DND-41 (cell line): ENCODE data around the gene GASK1B.

ENCODE experiments used
- ATAC-seq: fragments of 200-7000 bp; cut with Tn5 transposase; 3 replicates; pipeline ENCODE4 v1.9.1; 2021; ENCODE audit warnings: low read depth; ENCODE audit not compliant: insufficient read depth
- DNase-seq: peaks from one replicate; pipeline ENCODE4 v3.0.0-alpha.2; 2020
- H2AFZ ChIP-seq: 2 replicates; pipeline ENCODE4 v1.6.0; 2012; ENCODE audit warnings: low read depth, low read length
- H3K27ac ChIP-seq: 2 replicates; pipeline ENCODE4 v1.5.1; 2012; ENCODE audit warnings: low read length, inconsistent platforms
- H3K27me3 ChIP-seq: fragments of 200-600 bp; sonication (generic); 2 replicates; pipeline ENCODE4 v1.6.0; 2012; ENCODE audit warnings: low read length, mild to moderate bottlenecking, inconsistent platforms; ENCODE audit not compliant: insufficient read depth, poor library complexity
- H3K36me3 ChIP-seq: 2 replicates; pipeline ENCODE4 v1.5.1; 2012; ENCODE audit warnings: low read length, inconsistent platforms; ENCODE audit not compliant: insufficient read depth
- H3K4me1 ChIP-seq: 2 replicates; pipeline ENCODE4 v1.5.1; 2012; ENCODE audit warnings: mild to moderate bottlenecking, low read length; ENCODE audit not compliant: insufficient read depth
- H3K4me2 ChIP-seq: 2 replicates; pipeline ENCODE4 v1.6.0; 2012; ENCODE audit warnings: mild to moderate bottlenecking, moderate library complexity, low read length, inconsistent platforms; ENCODE audit not compliant: insufficient read depth
- H3K4me3 ChIP-seq, 2 experiments: fragments of 200-600 bp in 1 of 2; shearing (Covaris generic) in 1 of 2; 2 replicates each; pipeline ENCODE4 v1.5.1; 2012 to 2016; ENCODE audit warnings: inconsistent platforms in 2 of 2, low read length in 2 of 2, mild to moderate bottlenecking in 2 of 2, low read depth in 1 of 2, moderate library complexity in 1 of 2
- H3K79me2 ChIP-seq: 2 replicates; pipeline ENCODE4 v1.6.0; 2012; ENCODE audit warnings: low read length, inconsistent platforms; ENCODE audit not compliant: insufficient read depth
- H3K9ac ChIP-seq: 2 replicates; pipeline ENCODE4 v1.6.0; 2012; ENCODE audit warnings: low read depth, mild to moderate bottlenecking, inconsistent platforms, low read length, moderate library complexity
- H3K9me3 ChIP-seq: 2 replicates; pipeline ENCODE4 v1.5.1; 2012; ENCODE audit warnings: low read length, moderate library complexity, mild to moderate bottlenecking, inconsistent platforms; ENCODE audit not compliant: insufficient read depth, severe bottlenecking
- H4K20me1 ChIP-seq: 2 replicates; pipeline ENCODE4 v1.6.0; 2012; ENCODE audit warnings: low read length; ENCODE audit not compliant: insufficient read depth
- CTCF ChIP-seq: IDR thresholded peaks from 2 replicates; pipeline ENCODE4 v1.5.1; 2012; ENCODE audit warnings: borderline replicate concordance, low read length, moderate library complexity, mild to moderate bottlenecking; ENCODE audit not compliant: poor library complexity, severe bottlenecking; ENCODE audit errors: extremely low read depth
- EZH2 ChIP-seq: IDR thresholded peaks from 3 replicates; pipeline ENCODE4 v1.6.1; 2012; ENCODE audit warnings: borderline replicate concordance, low read depth, mild to moderate bottlenecking, moderate library complexity, low read length, inconsistent platforms; ENCODE audit not compliant: severe bottlenecking

GASK1B gene

GRCh38 chr4:158170691-158171561 is 1.9 kb downstream of the GASK1B start:
- no peaks in the 10 kb centered on the region for H3K79me2 ChIP-seq
- no peak overlapping the region for H3K27ac ChIP-seq
- no peak overlapping the region for H2AFZ ChIP-seq
- no peaks in the 10 kb centered on the region for H3K9me3 ChIP-seq
- H3K4me3 ChIP-seq: no peak overlapping the region
- H3K9ac ChIP-seq: no peak overlapping the region
- H3K27me3 ChIP-seq: no peaks in the 10 kb centered on the region
- no peaks in the 10 kb centered on the region for H3K36me3 ChIP-seq
- no peaks in the 10 kb centered on the region for H4K20me1 ChIP-seq
- TF ChIP-seq CTCF (peak; percentile 38), EZH2 (no peak)
- DNase-seq: no peak
- H3K4me2 ChIP-seq: no peak overlapping the region
- no peak for ATAC-seq
- H3K4me1 ChIP-seq: no peaks in the 10 kb centered on the region

GRCh38 chr4:158169931-158170690 is 2.7 kb downstream of the GASK1B start:
- no peak overlapping the region for H3K9ac ChIP-seq
- ATAC-seq (no peak), DNase-seq (no peak)
- no peak for TF ChIP-seq CTCF
- H3K27me3 ChIP-seq: no peaks in the 10 kb centered on the region
- H3K4me2 ChIP-seq: no peak overlapping the region
- no peak overlapping the region for H3K4me3 ChIP-seq
- H3K27ac ChIP-seq: no peak overlapping the region
- H3K4me1 ChIP-seq: no peaks in the 10 kb centered on the region
- no peaks in the 10 kb centered on the region for H3K9me3 ChIP-seq
- H2AFZ ChIP-seq: no peak overlapping the region
- H4K20me1 ChIP-seq: no peaks in the 10 kb centered on the region
- no peaks in the 10 kb centered on the region for H3K36me3 ChIP-seq
- H3K79me2 ChIP-seq: no peaks in the 10 kb centered on the region

GRCh38 chr4:158169506-158169905 is 3.3 kb downstream of the GASK1B start:
- Histone ChIP-seq H3K27me3 (no peaks in the 10 kb centered on the region), H3K36me3 (no peaks in the 10 kb centered on the region), H3K27ac (no peak overlapping the region), H3K4me3 (no peak overlapping the region), H3K79me2 (no peaks in the 10 kb centered on the region), H4K20me1 (no peaks in the 10 kb centered on the region), H3K9ac (no peak overlapping the region), H3K9me3 (no peaks in the 10 kb centered on the region), H3K4me1 (no peaks in the 10 kb centered on the region), H2AFZ (no peak overlapping the region), H3K4me2 (no peak overlapping the region)
- DNase-seq (no peak), ATAC-seq (no peak)
- TF ChIP-seq CTCF (no peak), EZH2 (no peak)
